ENCODE data around the gene AWAT2.

Gene AWAT2

DNA sequence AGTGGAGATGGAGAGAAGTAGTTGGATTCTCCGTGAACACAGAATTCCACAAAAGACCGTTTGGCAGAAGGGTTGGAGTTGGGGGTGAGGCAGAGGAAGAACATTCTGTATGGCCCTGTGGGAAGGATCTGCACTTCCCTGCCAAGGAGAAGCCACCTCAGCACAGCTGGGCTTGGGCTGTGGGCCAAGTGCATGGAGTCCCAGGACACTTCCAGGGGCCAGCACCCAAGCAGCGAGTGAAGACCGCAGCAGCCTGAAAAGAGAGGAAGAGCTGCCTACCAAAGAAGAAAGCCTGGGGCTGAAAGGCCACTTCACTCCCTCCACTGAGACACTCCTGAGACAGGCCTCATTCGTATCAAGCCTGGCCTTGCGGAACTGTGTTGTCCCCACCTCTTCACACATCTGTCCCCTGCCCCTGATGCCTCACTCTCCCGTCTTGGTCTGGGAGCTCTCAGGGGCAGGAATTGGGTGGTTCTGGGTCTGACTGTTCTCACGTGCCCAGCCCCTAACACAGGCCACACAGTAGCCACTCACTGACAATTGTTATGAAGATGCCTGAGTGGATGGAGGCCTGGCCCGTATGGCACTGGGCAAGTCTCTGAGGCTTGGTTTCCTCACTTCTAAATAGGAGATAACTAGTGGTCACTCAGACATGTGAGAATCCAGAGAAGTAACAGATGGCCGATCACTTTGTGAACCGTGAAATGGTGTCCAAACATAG lies 3.3 kb upstream of the AWAT2 start:
- TF ChIP-seq, protein P1, sequence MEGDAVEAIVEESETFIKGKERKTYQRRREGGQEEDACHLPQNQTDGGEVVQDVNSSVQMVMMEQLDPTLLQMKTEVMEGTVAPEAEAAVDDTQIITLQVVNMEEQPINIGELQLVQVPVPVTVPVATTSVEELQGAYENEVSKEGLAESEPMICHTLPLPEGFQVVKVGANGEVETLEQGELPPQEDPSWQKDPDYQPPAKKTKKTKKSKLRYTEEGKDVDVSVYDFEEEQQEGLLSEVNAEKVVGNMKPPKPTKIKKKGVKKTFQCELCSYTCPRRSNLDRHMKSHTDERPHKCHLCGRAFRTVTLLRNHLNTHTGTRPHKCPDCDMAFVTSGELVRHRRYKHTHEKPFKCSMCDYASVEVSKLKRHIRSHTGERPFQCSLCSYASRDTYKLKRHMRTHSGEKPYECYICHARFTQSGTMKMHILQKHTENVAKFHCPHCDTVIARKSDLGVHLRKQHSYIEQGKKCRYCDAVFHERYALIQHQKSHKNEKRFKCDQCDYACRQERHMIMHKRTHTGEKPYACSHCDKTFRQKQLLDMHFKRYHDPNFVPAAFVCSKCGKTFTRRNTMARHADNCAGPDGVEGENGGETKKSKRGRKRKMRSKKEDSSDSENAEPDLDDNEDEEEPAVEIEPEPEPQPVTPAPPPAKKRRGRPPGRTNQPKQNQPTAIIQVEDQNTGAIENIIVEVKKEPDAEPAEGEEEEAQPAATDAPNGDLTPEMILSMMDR (IDR thresholded peaks at IDR 0.05), result no peak

- TF ChIP-seq, protein P1 (IDR thresholded peaks at IDR 0.05), result no peak
These were observed 332 bp downstream of the AWAT2 start for GRCh38 chrX:70049406-70049805.

DNA sequence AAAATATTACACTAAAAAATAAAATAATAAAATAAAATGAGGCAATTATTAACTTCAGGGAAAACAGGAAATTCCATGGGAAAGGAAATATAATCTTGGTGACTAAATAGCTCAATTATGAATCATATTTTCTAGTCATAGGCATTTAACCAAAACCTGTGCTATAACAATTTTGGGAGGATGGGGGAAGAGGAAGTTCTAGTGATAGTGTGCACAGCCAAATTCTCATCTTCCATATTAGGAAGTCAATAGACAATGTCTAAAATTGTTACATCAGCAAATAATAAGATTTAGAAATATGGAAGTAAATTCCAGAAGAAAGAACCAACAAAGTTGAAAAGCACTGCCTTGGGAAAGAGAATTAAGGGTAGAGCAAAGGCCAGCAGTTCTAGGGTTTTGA lies 2.8 kb downstream of the AWAT2 start:
- TF ChIP-seq, protein P1 (IDR thresholded peaks at IDR 0.05), result no peak

- TF ChIP-seq, protein P1 (IDR thresholded peaks at IDR 0.05), result no peak
These were observed 5.0 kb downstream of the AWAT2 start for GRCh38 chrX:70044541-70045245.

DNA sequence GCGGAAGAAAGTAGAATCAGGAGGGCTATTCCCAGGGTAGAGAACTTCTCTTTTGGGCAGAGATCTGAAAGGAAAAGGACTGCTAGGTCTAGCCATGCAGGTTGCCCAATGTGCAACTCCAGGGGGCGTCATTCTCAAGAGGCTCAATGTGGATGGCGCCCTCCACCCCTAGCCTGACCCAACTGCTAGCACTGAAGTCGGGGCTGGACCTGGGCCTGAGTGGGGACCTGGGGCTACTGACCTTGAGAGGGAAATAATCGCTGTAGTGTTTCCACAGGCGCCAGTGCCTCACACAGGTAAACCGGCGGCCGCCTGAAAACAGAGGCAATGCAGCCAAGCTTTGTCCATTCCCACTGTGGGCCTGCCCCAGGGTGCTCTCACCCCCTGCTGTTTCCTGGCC lies 6.1 kb downstream of the AWAT2 start:
- TF ChIP-seq, protein P1 (IDR thresholded peaks at IDR 0.05), result no peak

DNA sequence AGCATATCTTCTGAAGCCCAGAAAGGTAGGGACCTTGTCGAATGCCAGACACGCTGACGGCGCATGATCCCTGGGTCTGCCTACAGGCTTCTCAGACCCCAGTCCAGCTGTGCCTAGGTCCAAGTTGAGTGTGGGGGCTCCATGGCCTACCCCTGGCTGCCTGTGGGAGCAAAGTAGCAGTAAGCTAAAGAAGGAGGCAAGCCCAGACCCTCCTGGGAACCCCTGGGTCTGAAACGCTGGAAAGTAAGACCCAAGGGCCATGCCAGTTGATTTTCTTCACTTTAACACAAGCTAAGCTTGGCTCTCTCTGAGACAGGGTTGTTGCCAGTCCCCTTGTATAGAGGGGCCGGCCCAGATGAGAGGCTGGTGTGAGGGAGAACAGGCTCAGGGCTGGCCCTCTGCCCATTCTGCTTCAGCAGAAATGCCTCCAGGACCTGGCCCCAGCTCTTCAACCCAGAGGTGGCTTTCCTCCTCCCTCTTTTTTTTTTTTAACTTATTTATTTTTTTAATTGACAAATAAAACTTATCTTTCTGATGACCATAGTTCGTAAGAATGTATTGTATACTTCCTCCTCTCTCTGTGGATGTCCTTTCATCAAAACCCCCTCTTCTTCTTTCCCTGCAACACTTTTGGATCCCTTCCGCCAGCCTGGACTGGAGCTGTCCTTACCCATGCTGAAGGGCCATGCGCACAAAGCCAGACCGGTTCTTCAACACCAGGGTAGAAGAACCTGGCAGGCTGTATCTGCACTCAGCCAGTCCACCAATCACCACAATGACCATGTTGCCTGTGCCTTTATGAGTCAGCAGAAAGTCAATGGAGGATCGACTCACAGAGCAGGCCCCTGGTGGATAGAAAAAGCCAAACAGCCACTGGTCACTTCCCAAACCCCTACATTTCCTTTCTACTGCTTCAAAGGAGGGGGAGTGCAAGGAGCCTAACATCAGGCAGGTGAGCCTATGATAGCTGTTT lies 7.1 kb downstream of the AWAT2 start:
- TF ChIP-seq, protein P1 (IDR thresholded peaks at IDR 0.05), result no peak

DNA sequence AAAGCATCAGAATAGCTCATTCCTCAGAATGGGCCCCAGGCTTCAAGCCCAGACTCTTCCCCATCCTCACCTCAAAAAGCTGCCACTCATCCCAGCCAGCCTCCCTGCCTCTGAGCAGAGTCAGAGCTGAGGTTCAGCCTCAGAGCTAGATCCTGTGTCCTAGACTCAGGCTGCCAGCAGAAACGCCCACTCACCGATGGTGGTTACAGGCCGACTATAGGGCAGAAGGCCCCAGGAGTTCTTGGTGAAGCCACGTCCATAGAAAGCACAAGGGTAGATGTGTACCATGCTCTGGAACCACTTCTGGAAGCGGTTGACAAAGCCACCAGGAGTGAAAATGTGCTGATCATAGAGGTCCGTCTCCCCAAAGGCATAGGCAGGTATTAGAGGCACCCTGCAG lies 7.7 kb downstream of the AWAT2 start:
- TF ChIP-seq, protein P1 (IDR thresholded peaks at IDR 0.05), result no peak

Data from LNCAP (cell line).